Measurements from ENCODE around the gene CERK. TPM values are rescaled to one million over a fixed set of nuclear protein-coding genes. Genes with fewer than 3 reads are reported as not detected.

CERK gene
- total and polyA plus RNA-seq, 2 of the 8 experiments (the other 6 are each of a cell fraction or from before 2014, with no cell fraction given), result 26.6 to 59.0 TPM

GRCh38 chr22:46707827-46708570, 30.1 kb downstream of the CERK start:
- Histone ChIP-seq H3K4me3 (ENCODE audit: extremely low read depth in 1 of 4, insufficient read depth in 2 of 4, low read depth in 3 of 4, low read length in 4 of 4) (no peak overlapping the region), H3K23ac (ENCODE audit: insufficient read length) (no peak overlapping the region), H2AFZ (ENCODE audit: low read length) (no peak overlapping the region), H2BK20ac (ENCODE audit: low read length) (no peak overlapping the region), H3K14ac (ENCODE audit: insufficient read length) (no peak overlapping the region), H2BK120ac (replicated peaks; ENCODE audit: low read depth, low read length) (no peak overlapping the region), H3K36me3 (ENCODE audit: control insufficient read depth in 2 of 4, insufficient read depth in 4 of 4, low read length in 3 of 4) (peaks cover 0 to 31% (median 26%) of the 10 kb centered on the region in 4 experiments; a peak in 6 of 8 replicates), H2BK5ac (ENCODE audit: low read depth, low read length) (no peak overlapping the region), H4K91ac (replicated peaks; ENCODE audit: insufficient read length, low read length) (no peak overlapping the region), H2BK12ac (ENCODE audit: low read depth, low read length) (no peak overlapping the region), H2AK5ac (ENCODE audit: low read depth, low read length) (no peak overlapping the region), H2BK15ac (ENCODE audit: low read length) (no peak overlapping the region), H3K4me1 (replicated peaks in 1 of 4; ENCODE audit: control insufficient read depth in 3 of 4, insufficient read depth in 4 of 4, low read length in 3 of 4) (no peaks in the 10 kb centered on the region), H3K56ac (replicated peaks; ENCODE audit: insufficient read length, low read depth, low read length) (no peak overlapping the region), H4K20me1 (replicated peaks in 1 of 2; ENCODE audit: control insufficient read depth in 1 of 2, insufficient read depth in 2 of 2, low read length in 2 of 2) (peaks cover 10 to 12% of the 10 kb centered on the region in 2 experiments), H3K79me1 (ENCODE audit: low read depth, low read length) (no peaks in the 10 kb centered on the region), H3K4me2 (ENCODE audit: insufficient read depth in 1 of 2, low read depth in 2 of 2, low read length in 2 of 2) (no peak overlapping the region), H3K18ac (ENCODE audit: extremely low read depth, low read length) (no peak overlapping the region), H3K79me2 (ENCODE audit: control insufficient read depth in 1 of 2, insufficient read depth in 2 of 2, low read length in 2 of 2) (no peaks in the 10 kb centered on the region), H3K4ac (replicated peaks; ENCODE audit: insufficient read length, low read depth, low read length) (no peak overlapping the region), H4K5ac (ENCODE audit: insufficient read length, low read depth, low read length) (no peak overlapping the region), H3K9me3 (ENCODE audit: insufficient read depth in 2 of 2, low read depth in 1 of 2, low read length in 1 of 2) (no peaks in the 10 kb centered on the region), H3K27me3 (replicated peaks in 1 of 4; ENCODE audit: control insufficient read depth in 3 of 4, extremely low read depth in 1 of 4, insufficient read depth in 3 of 4, low read length in 3 of 4) (no peaks in the 10 kb centered on the region), H3K27ac (ENCODE audit: low read depth, low read length) (no peak overlapping the region), H4K8ac (ENCODE audit: extremely low read depth, insufficient read depth, low read length) (peak overlapping the region; percentile 25; the same call in 1 of the 2 replicates), H3K23me2 (ENCODE audit: low read depth, low read length) (no peaks in the 10 kb centered on the region), H3K9ac (replicated peaks in 1 of 4; ENCODE audit: extremely low read depth in 1 of 4, low read depth in 3 of 4, low read length in 3 of 4) (no peak overlapping the region)
- ChIA-PET POLR2A (ENCODE audit: partially characterized antibody) (no interaction called here), CTCF (ENCODE audit: partially characterized antibody) (interaction anchor here (0.6 to 1.1 kb wide), 2 partner anchors 12 to 137 kb away, joined by 3 read pairs; no protein-coding TSS in a partner anchor)
- 87% methylated on average over 32 of the region's 32 CpGs; no CpG with 5 or more reads in 1 of the 2 experiments for WGBS, 2 experiments (ENCODE audit: extremely low coverage in 1 of 2, insufficient coverage in 1 of 2, insufficient read length in 1 of 2, insufficient replicate concordance in 2 of 2, low coverage in 1 of 2, low lambda C conversion rate in 2 of 2, missing lambda C conversion rate in 1 of 2)
- DNase-seq (ENCODE audit: low read depth in 1 of 2, low spot score in 2 of 2), result no peak
- no peak for FAIRE-seq
- no peak for TF ChIP-seq MAX (IDR thresholded peaks at IDR 0.05)
- TF ChIP-seq CHD1 (IDR thresholded peaks at IDR 0.05; ENCODE audit: low read depth, low read length), result no peak
- TF ChIP-seq CBX8 (IDR thresholded peaks at IDR 0.05; ENCODE audit: borderline replicate concordance, low read depth, low read length), result no peak
- TF ChIP-seq CREB1 (IDR thresholded peaks at IDR 0.05), result no peak
- no peak for TF ChIP-seq EZH2 (IDR thresholded peaks at IDR 0.05; ENCODE audit: low read depth, low read length, severe bottlenecking)
- TF ChIP-seq POLR2AphosphoS5 (IDR thresholded peaks at IDR 0.05; ENCODE audit: low read depth, low read length), result no peak
- no peak for TF ChIP-seq CHD2 (IDR thresholded peaks at IDR 0.05; ENCODE audit: low read length)
- no peak for TF ChIP-seq TEAD4 (IDR thresholded peaks at IDR 0.05; ENCODE audit: low read depth, low read length)
- TF ChIP-seq MAFK (IDR thresholded peaks at IDR 0.05; ENCODE audit: low read depth, low read length), result no peak
- no peak for TF ChIP-seq ASH2L (IDR thresholded peaks at IDR 0.05; ENCODE audit: low read length)
- no peak for TF ChIP-seq HDAC2 (IDR thresholded peaks at IDR 0.05; ENCODE audit: borderline replicate concordance in 1 of 2, low read depth in 2 of 2, low read length in 2 of 2)
- TF ChIP-seq TBP (IDR thresholded peaks at IDR 0.05; ENCODE audit: low read depth, low read length), result no peak
- no peak for TF ChIP-seq FOSL1 (IDR thresholded peaks at IDR 0.05; ENCODE audit: insufficient read depth, low read depth, low read length)

All from H1 (cell line).